ENCODE measurements around the gene FOXK1. TPM values are rescaled to one million over a fixed set of nuclear protein-coding genes. Genes with fewer than 3 reads are reported as not detected.
A peak's percentile ranks its signal among the peaks of the same experiment; 100 is the strongest.
"Not testable (repeated sequence)": the region's sequence is repeated elsewhere in the genome, so short reads cannot be mapped to it uniquely, and the experiment has no call there.

Gene FOXK1
- total RNA-seq, 5 donors from 2014 or later (not counting 1 experiment from before 2014, with no cell fraction given), result 63.9 to 79.7 (median 74.2) TPM

DNA sequence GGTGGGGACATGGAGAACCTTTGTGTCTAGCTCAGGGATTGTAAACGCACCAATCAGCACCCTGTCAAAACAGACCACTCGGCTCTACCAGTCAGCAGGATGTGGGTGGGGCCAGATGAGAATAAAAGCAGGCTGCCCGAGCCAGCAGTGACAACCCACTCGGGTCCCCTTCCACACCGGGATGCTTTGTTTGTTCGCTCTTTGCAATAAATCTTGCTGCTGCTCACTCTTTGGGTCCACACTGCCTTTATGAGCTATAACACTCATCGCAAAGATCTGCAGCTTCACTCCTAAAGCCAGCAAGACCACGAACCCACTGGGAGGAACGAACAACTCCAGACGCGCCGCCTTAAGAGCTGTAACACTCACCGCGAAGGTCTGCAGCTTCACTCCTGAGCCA, 112.1 kb downstream of the FOXK1 start:
- Mint-ChIP-seq H3K4me3 (peak overlapping the region in 2 of 3 donors; percentile 25 to 35), H3K27ac (peak overlapping the region in 1 of 2 donors; percentile 62)
- H3K27ac ChIP-seq (ENCODE audit: low read length); DNase-seq; H3K4me1 Mint-ChIP-seq; H3K36me3 Mint-ChIP-seq; H3K9me3 Mint-ChIP-seq; POLR2A ChIA-PET; H3K9me3 ChIP-seq; H3K27me3 Mint-ChIP-seq; ATAC-seq (replicated peaks in 1 of 4); H3K27me3 ChIP-seq (replicated peaks in 1 of 2; ENCODE audit: control insufficient read depth in 2 of 2, extremely low read depth in 1 of 2, insufficient read depth in 2 of 2, low read length in 1 of 2); CTCF ChIA-PET; H3K4me3 ChIP-seq (ENCODE audit: control insufficient read depth in 1 of 2, extremely low read depth in 1 of 2, low read length in 1 of 2): not testable (repeated sequence)
- H3K4me1 ChIP-seq (ENCODE audit: control insufficient read depth in 1 of 2, extremely low read depth in 1 of 2, insufficient read depth in 2 of 2, low read length in 2 of 2), result peaks cover 0 to 15% of the 10 kb centered on the region in 2 experiments
- peaks cover 11 to 17% of the 10 kb centered on the region in 2 donors for H3K36me3 ChIP-seq (ENCODE audit: control insufficient read depth in 2 of 2, extremely low read depth in 1 of 2, insufficient read depth in 1 of 2, low read length in 1 of 2)
- 70% methylated on average over 2 of the region's 14 CpGs for WGBS (ENCODE audit: insufficient coverage)

DNA sequence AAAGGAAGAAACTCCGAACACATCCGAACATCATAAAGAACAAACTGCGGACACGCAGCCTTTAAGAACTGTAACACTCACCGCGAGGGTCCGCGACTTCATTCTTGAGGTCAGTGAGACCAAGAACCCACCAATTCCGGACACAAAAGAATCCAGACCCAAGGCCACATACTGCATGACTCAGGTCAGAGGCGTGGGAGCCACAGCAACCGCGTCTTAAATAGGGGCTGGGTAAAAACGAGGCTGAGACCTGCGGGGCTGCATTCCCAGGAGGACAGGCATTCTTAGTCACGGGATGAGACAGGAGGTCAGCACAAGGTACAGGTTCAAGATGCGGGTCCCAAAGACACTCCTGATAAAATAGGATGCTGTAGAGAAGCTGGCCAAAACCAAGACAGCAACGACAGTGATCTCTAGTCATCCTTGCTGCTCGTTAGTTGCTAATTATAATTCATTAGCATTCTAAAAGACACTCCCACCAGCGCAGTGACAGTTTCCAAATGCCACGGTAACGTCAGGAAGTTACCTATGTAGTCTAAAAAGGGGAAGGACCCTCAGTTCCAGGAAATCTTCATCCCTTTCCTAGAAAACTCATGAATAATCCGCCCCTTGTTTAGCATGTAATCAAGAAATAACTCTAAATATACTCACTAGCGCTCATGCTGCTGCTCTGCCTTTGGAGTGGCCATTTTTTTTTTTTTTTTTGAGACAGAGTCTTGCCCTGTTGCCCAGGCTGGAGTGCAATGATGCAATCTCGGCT, 112.7 kb downstream of the FOXK1 start:
- peak overlapping the region in 1 of 3 donors; percentile 25 for H3K4me3 Mint-ChIP-seq
- DNase-seq (no peak), ATAC-seq (replicated peaks in 1 of 4) (no peak)
- Histone ChIP-seq H3K36me3 (ENCODE audit: control insufficient read depth in 2 of 2, extremely low read depth in 1 of 2, insufficient read depth in 1 of 2, low read length in 1 of 2) (peaks cover 11 to 14% of the 10 kb centered on the region in 2 donors), H3K27ac (ENCODE audit: low read length) (no peak overlapping the region), H3K4me3 (ENCODE audit: control insufficient read depth in 1 of 2, extremely low read depth in 1 of 2, low read length in 1 of 2) (no peak overlapping the region), H3K27me3 (replicated peaks in 1 of 2; ENCODE audit: control insufficient read depth in 2 of 2, extremely low read depth in 1 of 2, insufficient read depth in 2 of 2, low read length in 1 of 2) (peaks cover 0 to 4% of the 10 kb centered on the region in 2 experiments), H3K4me1 (ENCODE audit: control insufficient read depth in 1 of 2, extremely low read depth in 1 of 2, insufficient read depth in 2 of 2, low read length in 2 of 2) (peaks cover 0 to 15% of the 10 kb centered on the region in 2 experiments), H3K9me3 (no peaks in the 10 kb centered on the region)
- H3K4me1 Mint-ChIP-seq, result peaks cover 5 to 10% (median 6%) of the 10 kb centered on the region in 3 donors
- CTCF ChIA-PET, result interaction anchor here in 1 of 2 donors (0.6 kb wide), 1 partner anchor 34 kb away, joined by 3 read pairs; no protein-coding TSS in a partner anchor
- H3K9me3 Mint-ChIP-seq, result no peaks in the 10 kb centered on the region
- WGBS (ENCODE audit: insufficient coverage), result 91% methylated on average over 12 of the region's 24 CpGs
- POLR2A ChIA-PET, result no interaction called here
- peaks cover 6% of the 10 kb centered on the region for H3K36me3 Mint-ChIP-seq
- H3K27me3 Mint-ChIP-seq, result no peaks in the 10 kb centered on the region
- H3K27ac Mint-ChIP-seq, result no peak overlapping the region

DNA sequence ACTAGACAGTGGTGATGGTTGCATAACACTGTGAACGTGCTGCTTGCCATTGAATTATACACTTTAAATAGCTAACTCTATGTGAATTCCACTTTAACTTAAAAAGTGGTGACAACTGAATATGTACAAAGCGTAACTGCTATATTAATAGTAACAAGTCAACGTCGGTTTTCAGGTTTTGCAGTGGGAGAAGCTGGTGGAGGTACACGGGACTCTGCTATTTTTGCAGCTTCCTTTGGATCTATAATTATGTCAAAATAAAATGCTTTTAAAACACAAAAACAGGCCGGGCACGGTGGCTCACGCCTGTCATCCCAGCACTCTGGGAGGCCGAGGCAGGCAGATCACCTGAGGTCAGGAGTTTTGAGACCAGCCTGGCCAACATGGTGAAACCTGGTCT, 114.4 kb downstream of the FOXK1 start:
- ATAC-seq (replicated peaks in 1 of 4) (no peak), DNase-seq (no peak)
- no peaks in the 10 kb centered on the region for H3K9me3 ChIP-seq
- peaks cover 5 to 9% (median 6%) of the 10 kb centered on the region in 3 donors for H3K4me1 Mint-ChIP-seq
- WGBS (ENCODE audit: insufficient coverage), result no CpG with 5 or more reads among the region's 9 CpGs
- H3K27me3 ChIP-seq (replicated peaks in 1 of 2; ENCODE audit: control insufficient read depth in 2 of 2, extremely low read depth in 1 of 2, insufficient read depth in 2 of 2, low read length in 1 of 2), result peaks cover 0 to 4% of the 10 kb centered on the region in 2 experiments
- H3K27me3 Mint-ChIP-seq, result no peaks in the 10 kb centered on the region
- H3K4me1 ChIP-seq (ENCODE audit: control insufficient read depth in 1 of 2, extremely low read depth in 1 of 2, insufficient read depth in 2 of 2, low read length in 2 of 2), result peaks cover 0 to 15% of the 10 kb centered on the region in 2 experiments
- H3K4me3 Mint-ChIP-seq, result no peak overlapping the region
- no peak overlapping the region for H3K4me3 ChIP-seq (ENCODE audit: control insufficient read depth in 1 of 2, extremely low read depth in 1 of 2, low read length in 1 of 2)
- no peaks in the 10 kb centered on the region for H3K9me3 Mint-ChIP-seq
- POLR2A ChIA-PET, result no interaction called here
- H3K27ac ChIP-seq (ENCODE audit: low read length), result no peak overlapping the region
- no peaks in the 10 kb centered on the region for H3K36me3 Mint-ChIP-seq
- H3K27ac Mint-ChIP-seq, result no peak overlapping the region
- H3K36me3 ChIP-seq (ENCODE audit: control insufficient read depth in 2 of 2, extremely low read depth in 1 of 2, insufficient read depth in 1 of 2, low read length in 1 of 2), result peaks cover 0 to under 1% of the 10 kb centered on the region in 2 donors
- CTCF ChIA-PET, result interaction anchor here in 1 of 2 donors (0.5 to 0.9 kb wide), 2 partner anchors 12 to 20 kb away, joined by 3 to 4 read pairs; no protein-coding TSS in a partner anchor

DNA sequence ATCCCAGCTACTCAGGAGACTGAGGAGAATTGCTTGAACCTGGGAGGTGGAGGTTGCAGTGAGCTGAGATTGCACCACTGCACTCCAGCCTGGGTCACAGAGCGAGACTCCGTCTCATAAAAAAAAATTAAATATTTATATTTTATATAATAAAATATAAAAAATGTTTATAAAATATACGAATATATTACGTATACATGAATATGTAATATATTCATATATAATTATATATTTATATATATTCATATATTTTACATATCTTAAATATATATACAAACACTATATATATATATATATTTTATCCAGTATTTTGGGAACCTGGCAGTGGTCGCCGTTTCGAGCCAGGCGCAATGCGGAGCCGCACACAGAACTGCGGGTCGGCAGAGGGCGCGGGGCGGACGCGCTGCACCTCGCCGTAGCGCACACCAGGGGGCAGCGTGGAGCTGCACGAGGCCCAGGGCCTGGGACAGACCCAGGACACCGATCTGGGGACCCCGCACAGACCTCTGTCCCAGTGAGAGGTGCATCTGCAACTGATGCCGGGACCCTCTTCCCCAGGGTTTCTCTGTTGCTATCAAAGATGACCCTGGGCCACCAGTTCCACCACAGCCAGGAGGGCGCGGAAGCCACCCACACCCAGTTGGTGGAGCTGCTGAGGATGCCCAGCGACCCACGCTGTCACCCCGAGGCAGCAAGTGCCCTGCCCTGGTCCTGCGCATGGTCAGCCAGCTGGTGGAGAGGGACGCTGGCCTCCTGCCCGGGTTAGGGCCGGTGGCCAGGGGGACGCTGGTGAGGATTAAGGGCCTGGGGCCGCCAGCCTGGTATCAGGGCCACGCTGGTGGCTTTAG, 116.0 kb downstream of the FOXK1 start:
- no peaks in the 10 kb centered on the region for H3K36me3 Mint-ChIP-seq
- POLR2A ChIA-PET, result no interaction called here
- H3K27me3 ChIP-seq (replicated peaks in 1 of 2; ENCODE audit: control insufficient read depth in 2 of 2, extremely low read depth in 1 of 2, insufficient read depth in 2 of 2, low read length in 1 of 2), result peaks cover 0 to 4% of the 10 kb centered on the region in 2 experiments
- no peak overlapping the region for H3K4me3 ChIP-seq (ENCODE audit: control insufficient read depth in 1 of 2, extremely low read depth in 1 of 2, low read length in 1 of 2)
- H3K36me3 ChIP-seq (ENCODE audit: control insufficient read depth in 2 of 2, extremely low read depth in 1 of 2, insufficient read depth in 1 of 2, low read length in 1 of 2), result no peaks in the 10 kb centered on the region
- peak; percentile 84 to 88 (median 86) for ATAC-seq (replicated peaks in 1 of 4)
- H3K4me1 Mint-ChIP-seq, result peaks cover 5 to 6% (median 5%) of the 10 kb centered on the region in 3 donors
- DNase-seq, result peak in 30 of 35 experiments; percentile 22 to 81 (median 50)
- no peak overlapping the region for H3K4me3 Mint-ChIP-seq
- H3K27ac ChIP-seq (ENCODE audit: low read length), result no peak overlapping the region
- no peaks in the 10 kb centered on the region for H3K9me3 Mint-ChIP-seq
- peaks cover 0 to under 1% of the 10 kb centered on the region in 2 experiments for H3K4me1 ChIP-seq (ENCODE audit: control insufficient read depth in 1 of 2, extremely low read depth in 1 of 2, insufficient read depth in 2 of 2, low read length in 2 of 2)
- 20% methylated on average over 27 of the region's 37 CpGs for WGBS (ENCODE audit: insufficient coverage)
- CTCF ChIA-PET, result interaction anchor here (0.5 to 1.0 kb wide), 6 partner anchors 12 to 1224 kb away, joined by 3 to 7 read pairs (median 4); no protein-coding TSS in a partner anchor
- H3K27me3 Mint-ChIP-seq, result no peaks in the 10 kb centered on the region
- H3K9me3 ChIP-seq, result no peaks in the 10 kb centered on the region
- no peak overlapping the region for H3K27ac Mint-ChIP-seq

DNA sequence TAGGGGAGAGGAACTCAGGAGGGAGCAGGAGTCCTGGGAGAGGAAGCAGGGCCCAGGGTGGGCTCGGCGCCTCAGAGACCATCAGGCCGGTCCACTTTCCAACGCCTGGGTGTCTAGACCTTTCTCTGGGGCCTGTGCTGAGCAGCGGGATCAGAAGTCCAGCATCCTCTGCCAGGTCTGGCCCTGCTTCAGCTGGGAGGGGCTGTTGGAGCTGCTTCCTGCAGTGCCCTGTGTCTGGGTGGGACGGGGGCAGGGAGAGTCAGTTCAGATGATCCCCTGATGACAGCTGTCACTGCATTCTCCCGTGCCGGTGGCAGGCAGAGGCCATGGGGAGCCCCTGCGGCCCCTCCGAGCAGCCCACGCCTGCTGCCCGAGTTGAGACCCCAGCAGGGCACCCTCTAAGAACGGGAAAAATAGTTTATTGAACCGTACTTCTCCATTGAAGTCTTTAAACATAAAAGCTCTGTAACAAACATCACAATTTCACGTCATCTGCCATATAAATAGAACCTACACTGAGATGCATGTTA, 116.7 kb downstream of the FOXK1 start:
- peaks cover 4 to 5% (median 5%) of the 10 kb centered on the region in 3 donors for H3K4me1 Mint-ChIP-seq
- H3K36me3 ChIP-seq (ENCODE audit: control insufficient read depth in 2 of 2, extremely low read depth in 1 of 2, insufficient read depth in 1 of 2, low read length in 1 of 2), result no peaks in the 10 kb centered on the region
- ChIA-PET CTCF (interaction anchor here (0.5 to 1.0 kb wide), 7 partner anchors 11 to 1224 kb away, joined by 3 to 7 read pairs (median 4); no protein-coding TSS in a partner anchor), POLR2A (interaction anchor here in 1 of 2 donors (0.6 kb wide), 1 partner anchor 559 kb away, joined by 8 read pairs; no protein-coding TSS in a partner anchor)
- H3K4me3 Mint-ChIP-seq, result no peak overlapping the region
- no peak overlapping the region for H3K4me3 ChIP-seq (ENCODE audit: control insufficient read depth in 1 of 2, extremely low read depth in 1 of 2, low read length in 1 of 2)
- no peaks in the 10 kb centered on the region for H3K27me3 Mint-ChIP-seq
- H3K27ac ChIP-seq (ENCODE audit: low read length), result no peak overlapping the region
- no peak overlapping the region for H3K27ac Mint-ChIP-seq
- H3K4me1 ChIP-seq (ENCODE audit: control insufficient read depth in 1 of 2, extremely low read depth in 1 of 2, insufficient read depth in 2 of 2, low read length in 2 of 2), result no peaks in the 10 kb centered on the region
- H3K9me3 ChIP-seq, result no peaks in the 10 kb centered on the region
- WGBS (ENCODE audit: insufficient coverage), result 85% methylated on average over 14 of the region's 15 CpGs
- no peaks in the 10 kb centered on the region for H3K9me3 Mint-ChIP-seq
- H3K36me3 Mint-ChIP-seq, result no peaks in the 10 kb centered on the region
- ATAC-seq (replicated peaks in 1 of 4) (peak in 1 of 4 experiments; percentile 8), DNase-seq (no peak)
- H3K27me3 ChIP-seq (replicated peaks in 1 of 2; ENCODE audit: control insufficient read depth in 2 of 2, extremely low read depth in 1 of 2, insufficient read depth in 2 of 2, low read length in 1 of 2), result peaks cover 0 to 4% of the 10 kb centered on the region in 2 experiments

All from T-cell (primary cell).